Measurements from ENCODE around the gene IMPDH1. TPM values are rescaled to one million over a fixed set of nuclear protein-coding genes. Genes with fewer than 3 reads are reported as not detected.

IMPDH1 gene
- total RNA-seq, 1 donor from 2014 or later = 17.4 TPM

GRCh38 chr7:128402356-128402755 is 7.4 kb downstream of the IMPDH1 start:
- Histone ChIP-seq H3K9me3 (replicated peaks) (no peaks in the 10 kb centered on the region), H3K27me3 (ENCODE audit: low read depth) (no peaks in the 10 kb centered on the region), H3K36me3 (peaks cover 37% of the 10 kb centered on the region), H3K4me1 (peaks cover 35% of the 10 kb centered on the region), H3K4me3 (no peak overlapping the region), H3K27ac (replicated peaks) (no peak overlapping the region)
- intact Hi-C loops (cut with micrococcal nuclease) = no loop called here
- no peak for DNase-seq
- TF ChIP-seq CTCF (IDR thresholded peaks at IDR 0.05; ENCODE audit: borderline replicate concordance) = no peak

- TF ChIP-seq CTCF (IDR thresholded peaks at IDR 0.05; ENCODE audit: borderline replicate concordance) = no peak
- Histone ChIP-seq H3K4me3 (no peak overlapping the region), H3K9me3 (replicated peaks) (no peaks in the 10 kb centered on the region), H3K4me1 (peaks cover 22% of the 10 kb centered on the region), H3K27me3 (ENCODE audit: low read depth) (no peaks in the 10 kb centered on the region), H3K27ac (replicated peaks) (no peak overlapping the region), H3K36me3 (peaks cover 55% of the 10 kb centered on the region)
- intact Hi-C loops (cut with micrococcal nuclease) = no loop called here
- no peak for DNase-seq
These were observed 9.2 kb downstream of the IMPDH1 start for GRCh38 chr7:128400566-128400965.

- DNase-seq = no peak
- no peak for TF ChIP-seq CTCF (IDR thresholded peaks at IDR 0.05; ENCODE audit: borderline replicate concordance)
- intact Hi-C loops (cut with micrococcal nuclease) = no loop called here
These were observed 9.8 kb downstream of the IMPDH1 start for GRCh38 chr7:128399991-128400390.

GRCh38 chr7:128398841-128399135 is 11.0 kb downstream of the IMPDH1 start:
- Histone ChIP-seq H3K36me3 (peaks cover 72% of the 10 kb centered on the region), H3K9me3 (replicated peaks) (no peaks in the 10 kb centered on the region), H3K4me3 (no peak overlapping the region), H3K4me1 (peaks cover 4% of the 10 kb centered on the region), H3K27me3 (ENCODE audit: low read depth) (no peaks in the 10 kb centered on the region), H3K27ac (replicated peaks) (no peak overlapping the region)
- no peak for DNase-seq
- TF ChIP-seq CTCF (IDR thresholded peaks at IDR 0.05; ENCODE audit: borderline replicate concordance) = no peak
- intact Hi-C loops (cut with micrococcal nuclease) = no loop called here

More at GRCh38 chr7:128399991-128400390, 9.8 kb downstream of the IMPDH1 start:
- no peaks in the 10 kb centered on the region for H3K27me3 ChIP-seq (ENCODE audit: low read depth)
- no peak overlapping the region for H3K4me3 ChIP-seq
- H3K36me3 ChIP-seq = peaks cover 61% of the 10 kb centered on the region
- peaks cover 16% of the 10 kb centered on the region for H3K4me1 ChIP-seq
- H3K27ac ChIP-seq (replicated peaks) = no peak overlapping the region
- H3K9me3 ChIP-seq (replicated peaks) = no peaks in the 10 kb centered on the region

DNA sequence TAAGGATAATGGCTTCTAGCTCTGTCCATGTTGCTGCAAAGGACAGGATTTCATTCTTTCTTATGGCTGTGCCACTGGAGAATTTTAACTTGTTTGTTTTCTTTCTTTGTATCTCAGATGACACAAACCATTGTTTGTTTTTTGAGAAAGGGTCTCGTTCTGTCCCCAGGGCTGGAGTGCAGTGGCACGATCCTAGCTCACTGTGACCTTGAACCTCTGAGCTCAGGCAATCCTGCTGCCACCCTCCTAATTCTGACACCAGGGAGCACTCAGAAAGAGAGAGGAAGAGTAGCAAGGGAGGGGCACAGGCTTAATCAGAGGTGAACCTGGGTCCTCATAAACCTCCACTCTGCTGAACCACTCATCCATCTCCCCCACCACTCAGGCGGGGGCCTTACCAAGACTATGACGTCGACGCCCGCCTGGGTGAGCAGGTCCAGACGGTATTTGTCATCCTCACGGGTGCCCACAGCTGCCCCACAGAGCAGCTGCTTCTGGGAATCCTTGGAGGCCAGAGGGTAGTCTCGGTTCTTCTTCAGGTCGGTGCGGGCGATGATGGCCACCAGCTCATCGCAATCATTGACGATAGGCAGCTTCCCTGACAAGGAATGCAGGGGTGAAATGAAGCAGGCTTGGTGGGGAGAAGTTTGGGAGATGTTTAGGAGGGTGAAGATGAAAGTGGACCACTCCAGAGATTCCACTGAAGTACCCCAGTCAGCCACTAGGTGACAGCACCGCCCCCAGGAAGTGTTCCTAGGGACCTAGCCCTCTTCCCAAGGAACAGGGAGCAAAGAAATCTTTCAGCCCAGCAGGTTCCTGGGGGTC is 11.6 kb downstream of the IMPDH1 start:
- DNase-seq = peak; percentile 53
- Histone ChIP-seq H3K4me3 (no peak overlapping the region), H3K36me3 (peaks cover 74% of the 10 kb centered on the region), H3K27me3 (ENCODE audit: low read depth) (no peaks in the 10 kb centered on the region), H3K4me1 (no peaks in the 10 kb centered on the region), H3K9me3 (replicated peaks) (no peaks in the 10 kb centered on the region), H3K27ac (replicated peaks) (no peak overlapping the region)
- TF ChIP-seq CTCF (IDR thresholded peaks at IDR 0.05; ENCODE audit: borderline replicate concordance) = peak; percentile 96
- intact Hi-C loops (cut with micrococcal nuclease) = no loop called here

Data from left ventricle myocardium inferior (tissue), 1 donor.